Measurements from ENCODE around the gene ELAVL1. TPM values are rescaled to one million over a fixed set of nuclear protein-coding genes. Genes with fewer than 3 reads are reported as not detected.

ELAVL1 gene
- total RNA-seq, 5 donors from 2014 or later (not counting 1 experiment from before 2014, with no cell fraction given) = 33.6 to 62.1 (median 57.1) TPM

- peak overlapping the region; percentile 43 to 72 (median 58) for H3K4me3 Mint-ChIP-seq
- peak overlapping the region; percentile 31 to 38 for H3K4me3 ChIP-seq (ENCODE audit: control insufficient read depth in 1 of 2, extremely low read depth in 1 of 2, low read length in 1 of 2)
- no peaks in the 10 kb centered on the region for H3K9me3 ChIP-seq
- POLR2A ChIA-PET = interaction anchor here in 1 of 2 donors (1.0 kb wide), 1 partner anchor 11 kb away, joined by 4 read pairs; the partner anchor contains the start of gene MAP2K7
- CTCF ChIA-PET = no interaction called here
- 53% methylated on average over 19 of the region's 24 CpGs for WGBS (ENCODE audit: insufficient coverage)
- no peaks in the 10 kb centered on the region for H3K9me3 Mint-ChIP-seq
- DNase-seq = no peak
- peaks cover 10 to 38% of the 10 kb centered on the region in 2 donors for H3K27me3 Mint-ChIP-seq
- H3K36me3 ChIP-seq (ENCODE audit: control insufficient read depth in 2 of 2, extremely low read depth in 1 of 2, insufficient read depth in 1 of 2, low read length in 1 of 2) = peaks cover 9 to 23% of the 10 kb centered on the region in 2 donors
- H3K4me1 Mint-ChIP-seq = peaks cover 16 to 30% (median 26%) of the 10 kb centered on the region in 3 donors
- peaks cover 10 to 46% of the 10 kb centered on the region in 2 experiments for H3K4me1 ChIP-seq (ENCODE audit: control insufficient read depth in 1 of 2, extremely low read depth in 1 of 2, insufficient read depth in 2 of 2, low read length in 2 of 2)
- peaks cover 20% of the 10 kb centered on the region for H3K36me3 Mint-ChIP-seq
- H3K27me3 ChIP-seq (replicated peaks in 1 of 2; ENCODE audit: control insufficient read depth in 2 of 2, extremely low read depth in 1 of 2, insufficient read depth in 2 of 2, low read length in 1 of 2) = peaks cover 3 to 54% of the 10 kb centered on the region in 2 experiments
- H3K27ac Mint-ChIP-seq = peak overlapping the region in 1 of 2 donors; percentile 27
- H3K27ac ChIP-seq (ENCODE audit: low read length) = no peak overlapping the region
- no peak for ATAC-seq (replicated peaks in 1 of 4)
Measured at GRCh38 chr19:7915250-7916102, 90.0 kb downstream of the ELAVL1 start.

GRCh38 chr19:7914598-7915045, 90.8 kb downstream of the ELAVL1 start, which contains the start of gene TGFBR3L:
Gene TGFBR3L (plus strand): TSS chr19:7914830.
- peaks cover 14 to 30% of the 10 kb centered on the region in 2 donors for H3K36me3 ChIP-seq (ENCODE audit: control insufficient read depth in 2 of 2, extremely low read depth in 1 of 2, insufficient read depth in 1 of 2, low read length in 1 of 2)
- ATAC-seq (replicated peaks in 1 of 4) (no peak), DNase-seq (no peak)
- H3K4me3 ChIP-seq (ENCODE audit: control insufficient read depth in 1 of 2, extremely low read depth in 1 of 2, low read length in 1 of 2) = peak within 1 kb of the TSS in 1 of 2 donors; percentile 38
- POLR2A ChIA-PET = no interaction called here
- no peaks in the 10 kb centered on the region for H3K9me3 Mint-ChIP-seq
- H3K27ac ChIP-seq (ENCODE audit: low read length) = no peak within 1 kb of the TSS
- peaks cover 9 to 24% (median 20%) of the 10 kb centered on the region in 3 donors for H3K4me1 Mint-ChIP-seq
- CTCF ChIA-PET = no interaction called here
- H3K27me3 ChIP-seq (replicated peaks in 1 of 2; ENCODE audit: control insufficient read depth in 2 of 2, extremely low read depth in 1 of 2, insufficient read depth in 2 of 2, low read length in 1 of 2) = peaks cover 3 to 51% of the 10 kb centered on the region in 2 experiments
- no peaks in the 10 kb centered on the region for H3K9me3 ChIP-seq
- H3K27ac Mint-ChIP-seq = peak within 1 kb of the TSS in 1 of 2 donors; percentile 27
- peak within 1 kb of the TSS; percentile 43 to 72 (median 58) for H3K4me3 Mint-ChIP-seq
- peaks cover 21% of the 10 kb centered on the region for H3K36me3 Mint-ChIP-seq
- peaks cover 7 to 41% of the 10 kb centered on the region in 2 experiments for H3K4me1 ChIP-seq (ENCODE audit: control insufficient read depth in 1 of 2, extremely low read depth in 1 of 2, insufficient read depth in 2 of 2, low read length in 2 of 2)
- WGBS (ENCODE audit: insufficient coverage) = 92% methylated on average over 4 of the region's 12 CpGs
- peaks cover 7 to 33% of the 10 kb centered on the region in 2 donors for H3K27me3 Mint-ChIP-seq

GRCh38 chr19:7914099-7914498, 91.3 kb downstream of the ELAVL1 start:
- Histone ChIP-seq H3K9me3 (no peaks in the 10 kb centered on the region), H3K27ac (ENCODE audit: low read length) (no peak overlapping the region), H3K4me1 (ENCODE audit: control insufficient read depth in 1 of 2, extremely low read depth in 1 of 2, insufficient read depth in 2 of 2, low read length in 2 of 2) (peaks cover 7 to 36% of the 10 kb centered on the region in 2 experiments), H3K27me3 (replicated peaks in 1 of 2; ENCODE audit: control insufficient read depth in 2 of 2, extremely low read depth in 1 of 2, insufficient read depth in 2 of 2, low read length in 1 of 2) (peaks cover 3 to 46% of the 10 kb centered on the region in 2 experiments), H3K4me3 (ENCODE audit: control insufficient read depth in 1 of 2, extremely low read depth in 1 of 2, low read length in 1 of 2) (no peak overlapping the region), H3K36me3 (ENCODE audit: control insufficient read depth in 2 of 2, extremely low read depth in 1 of 2, insufficient read depth in 1 of 2, low read length in 1 of 2) (peaks cover 19 to 30% of the 10 kb centered on the region in 2 donors)
- POLR2A ChIA-PET = no interaction called here
- peaks cover 6 to 33% of the 10 kb centered on the region in 2 donors for H3K27me3 Mint-ChIP-seq
- ATAC-seq (replicated peaks in 1 of 4) (no peak), DNase-seq (no peak)
- no peak overlapping the region for H3K27ac Mint-ChIP-seq
- CTCF ChIA-PET = no interaction called here
- H3K36me3 Mint-ChIP-seq = peaks cover 21% of the 10 kb centered on the region
- no peak overlapping the region for H3K4me3 Mint-ChIP-seq
- H3K9me3 Mint-ChIP-seq = no peaks in the 10 kb centered on the region
- no CpG with 5 or more reads among the region's 12 CpGs for WGBS (ENCODE audit: insufficient coverage)
- peaks cover 6 to 20% (median 17%) of the 10 kb centered on the region in 3 donors for H3K4me1 Mint-ChIP-seq

GRCh38 chr19:7913652-7914051, 91.8 kb downstream of the ELAVL1 start:
- ATAC-seq (replicated peaks in 1 of 4) (no peak), DNase-seq (no peak)
- 82% methylated on average over 6 of the region's 10 CpGs for WGBS (ENCODE audit: insufficient coverage)
- H3K4me1 Mint-ChIP-seq = peaks cover 6 to 20% (median 17%) of the 10 kb centered on the region in 3 donors
- Histone ChIP-seq H3K4me3 (ENCODE audit: control insufficient read depth in 1 of 2, extremely low read depth in 1 of 2, low read length in 1 of 2) (no peak overlapping the region), H3K36me3 (ENCODE audit: control insufficient read depth in 2 of 2, extremely low read depth in 1 of 2, insufficient read depth in 1 of 2, low read length in 1 of 2) (peaks cover 20 to 30% of the 10 kb centered on the region in 2 donors), H3K9me3 (no peaks in the 10 kb centered on the region), H3K27me3 (replicated peaks in 1 of 2; ENCODE audit: control insufficient read depth in 2 of 2, extremely low read depth in 1 of 2, insufficient read depth in 2 of 2, low read length in 1 of 2) (peaks cover 3 to 41% of the 10 kb centered on the region in 2 experiments), H3K27ac (ENCODE audit: low read length) (no peak overlapping the region), H3K4me1 (ENCODE audit: control insufficient read depth in 1 of 2, extremely low read depth in 1 of 2, insufficient read depth in 2 of 2, low read length in 2 of 2) (peaks cover 7 to 36% of the 10 kb centered on the region in 2 experiments)
- H3K27ac Mint-ChIP-seq = no peak overlapping the region
- H3K27me3 Mint-ChIP-seq = peaks cover 6 to 33% of the 10 kb centered on the region in 2 donors
- H3K36me3 Mint-ChIP-seq = peaks cover 21% of the 10 kb centered on the region
- CTCF ChIA-PET = no interaction called here
- no peak overlapping the region for H3K4me3 Mint-ChIP-seq
- POLR2A ChIA-PET = no interaction called here
- no peaks in the 10 kb centered on the region for H3K9me3 Mint-ChIP-seq

GRCh38 chr19:7912697-7913564, 92.5 kb downstream of the ELAVL1 start:
- Histone ChIP-seq H3K4me3 (ENCODE audit: control insufficient read depth in 1 of 2, extremely low read depth in 1 of 2, low read length in 1 of 2) (no peak overlapping the region), H3K4me1 (ENCODE audit: control insufficient read depth in 1 of 2, extremely low read depth in 1 of 2, insufficient read depth in 2 of 2, low read length in 2 of 2) (peaks cover 6 to 33% of the 10 kb centered on the region in 2 experiments), H3K27me3 (replicated peaks in 1 of 2; ENCODE audit: control insufficient read depth in 2 of 2, extremely low read depth in 1 of 2, insufficient read depth in 2 of 2, low read length in 1 of 2) (peaks cover 0 to 34% of the 10 kb centered on the region in 2 experiments), H3K36me3 (ENCODE audit: control insufficient read depth in 2 of 2, extremely low read depth in 1 of 2, insufficient read depth in 1 of 2, low read length in 1 of 2) (peaks cover 20 to 34% of the 10 kb centered on the region in 2 donors), H3K9me3 (no peaks in the 10 kb centered on the region), H3K27ac (ENCODE audit: low read length) (no peak overlapping the region)
- POLR2A ChIA-PET = interaction anchor here in 1 of 2 donors (1.0 kb wide), 1 partner anchor 8 kb away, joined by 5 read pairs; the partner anchor contains the start of gene SNAPC2
- H3K36me3 Mint-ChIP-seq = peaks cover 21% of the 10 kb centered on the region
- no peaks in the 10 kb centered on the region for H3K9me3 Mint-ChIP-seq
- H3K27ac Mint-ChIP-seq = no peak overlapping the region
- WGBS (ENCODE audit: insufficient coverage) = 94% methylated on average over 22 of the region's 39 CpGs
- DNase-seq (no peak), ATAC-seq (replicated peaks in 1 of 4) (no peak)
- H3K4me1 Mint-ChIP-seq = peaks cover 2 to 15% (median 12%) of the 10 kb centered on the region in 3 donors
- H3K4me3 Mint-ChIP-seq = no peak overlapping the region
- H3K27me3 Mint-ChIP-seq = peaks cover 6 to 26% of the 10 kb centered on the region in 2 donors
- CTCF ChIA-PET = no interaction called here
